Lower lobe of right lung (tissue), 2 donors: ENCODE measurements around the gene GPR107. TPM values are rescaled to one million over a fixed set of nuclear protein-coding genes. Genes with fewer than 3 reads are reported as not detected.
A peak's percentile ranks its signal among the peaks of the same experiment; 100 is the strongest.

Experiments used
- ATAC-seq, 2 donors: fragments of 200-7000 bp; cut with Tn5 transposase; one replicate each; pipeline ENCODE4 v1.9.1; 2020 to 2022; ENCODE audit warnings: mild to moderate bottlenecking in 2 of 2, moderate library complexity in 2 of 2
- DNase-seq: peaks from one replicate; pipeline ENCODE4 v3.0.0-alpha.2; 2020
- H3K27ac ChIP-seq: fragments of 200-600 bp; one replicate; pipeline ENCODE4 v1.8.0; 2022
- H3K27me3 ChIP-seq: fragments of 200-600 bp; one replicate; pipeline ENCODE4 v1.8.0; 2022; ENCODE audit warnings: low read depth
- H3K36me3 ChIP-seq: fragments of 200-600 bp; one replicate; pipeline ENCODE4 v1.8.0; 2022; ENCODE audit warnings: mild to moderate bottlenecking
- H3K4me1 ChIP-seq: fragments of 200-600 bp; one replicate; pipeline ENCODE4 v1.8.0; 2022
- H3K4me3 ChIP-seq: fragments of 200-600 bp; one replicate; pipeline ENCODE4 v1.8.0; 2022; ENCODE audit warnings: mild to moderate bottlenecking
- H3K9me3 ChIP-seq: fragments of 200-600 bp; one replicate; pipeline ENCODE4 v1.8.0; 2022
- CTCF ChIP-seq: fragments of 200-600 bp; IDR thresholded peaks from one replicate; pipeline ENCODE4 v1.8.0; 2022; ENCODE audit warnings: antibody characterized with exemption, mild to moderate bottlenecking
- intact Hi-C: fragments of 100-400 bp; cut with DNase I; formaldehyde crosslinking; loops from one replicate; pipeline ENCODE4 v1.11.0; 2022
- total RNA-seq: library from RNA; stranded (reverse); fragmentation: NEBNext Ultra II Directional; extraction: Animal tissue kit (Norgen Biotek cat#: 25700); gene quantifications from one replicate; pipeline ENCODE4 v1.2.1, GENCODE V29; 2021
- donor health status: DM: no; HTN: yes; CAD: no; lungs with severe emphysema.

GPR107 gene
- total RNA-seq, 1 donor from 2014 or later: 43.0 TPM

- no peak for TF ChIP-seq CTCF
- H3K36me3 ChIP-seq: peaks cover 88% of the 10 kb centered on the region
- no peaks in the 10 kb centered on the region for H3K9me3 ChIP-seq
- no peaks in the 10 kb centered on the region for H3K27me3 ChIP-seq
- ATAC-seq (no peak), DNase-seq (peak; percentile 9)
- no peak overlapping the region for H3K4me3 ChIP-seq
- no peak overlapping the region for H3K27ac ChIP-seq
- H3K4me1 ChIP-seq: no peaks in the 10 kb centered on the region
- intact Hi-C loops: no loop called here
Observed at GRCh38 chr9:130120299-130120587, 66.5 kb downstream of the GPR107 start.

GRCh38 chr9:130120832-130121231 lies 67.1 kb downstream of the GPR107 start:
- Histone ChIP-seq H3K36me3 (peaks cover 89% of the 10 kb centered on the region), H3K9me3 (no peaks in the 10 kb centered on the region), H3K27ac (no peak overlapping the region), H3K4me1 (no peaks in the 10 kb centered on the region), H3K4me3 (no peak overlapping the region), H3K27me3 (no peaks in the 10 kb centered on the region)
- intact Hi-C loops: no loop called here
- no peak for ATAC-seq
- no peak for TF ChIP-seq CTCF
- peak; percentile 14 for DNase-seq

- intact Hi-C loops: no loop called here
- no peak for TF ChIP-seq CTCF
Observed at GRCh38 chr9:130122456-130122855, 68.8 kb downstream of the GPR107 start.

GRCh38 chr9:130124085-130124860 lies 70.6 kb downstream of the GPR107 start:
- TF ChIP-seq CTCF: no peak
- Histone ChIP-seq H3K27me3 (no peaks in the 10 kb centered on the region), H3K27ac (no peak overlapping the region), H3K36me3 (peaks cover 89% of the 10 kb centered on the region), H3K9me3 (no peaks in the 10 kb centered on the region), H3K4me3 (no peak overlapping the region), H3K4me1 (peaks cover 18% of the 10 kb centered on the region)
- ATAC-seq (no peak), DNase-seq (peak; percentile 31)
- intact Hi-C loops: no loop called here

More at GRCh38 chr9:130122456-130122855, 68.8 kb downstream of the GPR107 start:
- Histone ChIP-seq H3K4me1 (peaks cover 5% of the 10 kb centered on the region), H3K9me3 (no peaks in the 10 kb centered on the region), H3K27ac (no peak overlapping the region), H3K27me3 (no peaks in the 10 kb centered on the region), H3K4me3 (no peak overlapping the region), H3K36me3 (peaks cover 89% of the 10 kb centered on the region)
- DNase-seq (peak; percentile 12), ATAC-seq (no peak)

GRCh38 chr9:130126721-130127433 lies 73.2 kb downstream of the GPR107 start:
- H3K27me3 ChIP-seq: no peaks in the 10 kb centered on the region
- H3K9me3 ChIP-seq: no peaks in the 10 kb centered on the region
- intact Hi-C loops: no loop called here
- H3K27ac ChIP-seq: no peak overlapping the region
- H3K4me3 ChIP-seq: no peak overlapping the region
- peaks cover 25% of the 10 kb centered on the region for H3K4me1 ChIP-seq
- TF ChIP-seq CTCF: no peak
- ATAC-seq: no peak
- H3K36me3 ChIP-seq: peaks cover 75% of the 10 kb centered on the region
- no peak for DNase-seq
